HepG2 (cell line): ENCODE results near the gene SULT1B1.

ENCODE experiments used
- AGO1 ChIP-seq: fragments of 200-400 bp; formaldehyde crosslinking; IDR thresholded peaks from 2 replicates; pipeline ENCODE4 v1.6.1; 2017; ENCODE audit warnings: mild to moderate bottlenecking, low read depth, low read length, moderate library complexity; ENCODE audit not compliant: poor library complexity, severe bottlenecking
- CTCF ChIP-seq: sonication (generic); formaldehyde crosslinking; IDR thresholded peaks from 2 replicates; pipeline ENCODE4 v1.5.0; 2020; ENCODE audit warnings: mild to moderate bottlenecking, missing genetic modification reagents, moderate library complexity
- EZH2 ChIP-seq: conservative IDR thresholded peaks from 2 replicates; pipeline ENCODE4 v1.6.1; 2012; ENCODE audit warnings: mild to moderate bottlenecking, low read depth, low read length, moderate library complexity
- HMGXB3 ChIP-seq: sonication (generic); formaldehyde crosslinking; IDR thresholded peaks from 2 replicates; pipeline ENCODE4 v1.4.0; 2020; ENCODE audit warnings: missing genetic modification reagents, borderline replicate concordance
- HNRNPLL ChIP-seq: fragments of 200-400 bp; formaldehyde crosslinking; IDR thresholded peaks from 2 replicates; pipeline ENCODE4 v1.6.1; 2017; ENCODE audit warnings: mild to moderate bottlenecking, low read depth, low read length; ENCODE audit not compliant: poor library complexity, severe bottlenecking
- MAFG ChIP-seq: sonication (generic); formaldehyde crosslinking; IDR thresholded peaks from 2 replicates; pipeline ENCODE4 v1.5.1; 2020; ENCODE audit warnings: mild to moderate bottlenecking, missing genetic modification reagents
- NCOA2 ChIP-seq: sonication (generic); formaldehyde crosslinking; IDR thresholded peaks from 2 replicates; pipeline ENCODE4 v1.8.0; 2022; ENCODE audit warnings: inconsistent platforms
- NCOR1 ChIP-seq: fragments of 200-600 bp; sonication (generic); IDR thresholded peaks from 2 replicates; pipeline ENCODE4 v1.7.0; 2017; ENCODE audit warnings: antibody characterized with exemption, low read length, borderline replicate concordance
- POLR2G ChIP-seq: fragments of 200-400 bp; formaldehyde crosslinking; IDR thresholded peaks from 2 replicates; pipeline ENCODE4 v1.6.1; 2018; ENCODE audit warnings: mild to moderate bottlenecking, low read depth, low read length, moderate library complexity
- SAFB2 ChIP-seq: sonication (generic); formaldehyde crosslinking; IDR thresholded peaks from 2 replicates; pipeline ENCODE4 v1.5.1; 2020; ENCODE audit warnings: missing genetic modification reagents, low read depth, mild to moderate bottlenecking, borderline replicate concordance
- SNAI1 ChIP-seq: sonication (generic); formaldehyde crosslinking; IDR thresholded peaks from 2 replicates; pipeline ENCODE4 v1.5.0; 2020; ENCODE audit warnings: mild to moderate bottlenecking, missing genetic modification reagents, borderline replicate concordance
- ZNF616 ChIP-seq: sonication (generic); formaldehyde crosslinking; IDR thresholded peaks from 2 replicates; pipeline ENCODE4 v1.5.0; 2020; ENCODE audit warnings: low read depth, mild to moderate bottlenecking, missing genetic modification reagents
- TF ChIP-seq, protein P1 (sequence below): sonication (generic); formaldehyde crosslinking; IDR thresholded peaks from 2 replicates; pipeline ENCODE4 v1.4.0; 2020; ENCODE audit warnings: missing genetic modification reagents

DNA sequence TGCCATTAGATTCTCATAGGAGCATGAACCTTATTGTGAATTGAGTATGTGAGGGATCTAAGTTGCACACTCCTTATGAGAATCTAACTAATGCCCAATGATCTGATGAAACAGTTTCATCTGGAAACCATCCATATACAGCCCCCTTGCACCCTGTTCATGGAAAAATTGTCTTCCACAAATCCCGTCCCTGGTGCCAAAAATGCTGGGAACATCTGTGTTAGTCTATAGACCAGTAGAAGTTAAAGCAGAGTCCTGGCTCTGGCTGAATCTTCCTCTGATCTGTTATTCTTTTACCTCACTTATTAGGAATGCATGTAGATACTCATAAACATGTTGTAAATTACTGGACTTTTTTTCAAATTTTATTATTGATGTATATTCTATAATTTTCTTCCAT, 29.2 kb downstream of the SULT1B1 start:
- TF ChIP-seq NCOA2 (no peak), POLR2G (no peak), CTCF (CRISPR knock-in tag) (no peak), EZH2 (no peak), SAFB2 (CRISPR knock-in tag) (no peak), ZNF616 (no peak), AGO1 (no peak), HNRNPLL (no peak), MAFG (CRISPR knock-in tag) (no peak), NCOR1 (no peak), SNAI1 (CRISPR knock-in tag) (no peak), HMGXB3 (CRISPR knock-in tag) (no peak)
- TF ChIP-seq, protein P1, sequence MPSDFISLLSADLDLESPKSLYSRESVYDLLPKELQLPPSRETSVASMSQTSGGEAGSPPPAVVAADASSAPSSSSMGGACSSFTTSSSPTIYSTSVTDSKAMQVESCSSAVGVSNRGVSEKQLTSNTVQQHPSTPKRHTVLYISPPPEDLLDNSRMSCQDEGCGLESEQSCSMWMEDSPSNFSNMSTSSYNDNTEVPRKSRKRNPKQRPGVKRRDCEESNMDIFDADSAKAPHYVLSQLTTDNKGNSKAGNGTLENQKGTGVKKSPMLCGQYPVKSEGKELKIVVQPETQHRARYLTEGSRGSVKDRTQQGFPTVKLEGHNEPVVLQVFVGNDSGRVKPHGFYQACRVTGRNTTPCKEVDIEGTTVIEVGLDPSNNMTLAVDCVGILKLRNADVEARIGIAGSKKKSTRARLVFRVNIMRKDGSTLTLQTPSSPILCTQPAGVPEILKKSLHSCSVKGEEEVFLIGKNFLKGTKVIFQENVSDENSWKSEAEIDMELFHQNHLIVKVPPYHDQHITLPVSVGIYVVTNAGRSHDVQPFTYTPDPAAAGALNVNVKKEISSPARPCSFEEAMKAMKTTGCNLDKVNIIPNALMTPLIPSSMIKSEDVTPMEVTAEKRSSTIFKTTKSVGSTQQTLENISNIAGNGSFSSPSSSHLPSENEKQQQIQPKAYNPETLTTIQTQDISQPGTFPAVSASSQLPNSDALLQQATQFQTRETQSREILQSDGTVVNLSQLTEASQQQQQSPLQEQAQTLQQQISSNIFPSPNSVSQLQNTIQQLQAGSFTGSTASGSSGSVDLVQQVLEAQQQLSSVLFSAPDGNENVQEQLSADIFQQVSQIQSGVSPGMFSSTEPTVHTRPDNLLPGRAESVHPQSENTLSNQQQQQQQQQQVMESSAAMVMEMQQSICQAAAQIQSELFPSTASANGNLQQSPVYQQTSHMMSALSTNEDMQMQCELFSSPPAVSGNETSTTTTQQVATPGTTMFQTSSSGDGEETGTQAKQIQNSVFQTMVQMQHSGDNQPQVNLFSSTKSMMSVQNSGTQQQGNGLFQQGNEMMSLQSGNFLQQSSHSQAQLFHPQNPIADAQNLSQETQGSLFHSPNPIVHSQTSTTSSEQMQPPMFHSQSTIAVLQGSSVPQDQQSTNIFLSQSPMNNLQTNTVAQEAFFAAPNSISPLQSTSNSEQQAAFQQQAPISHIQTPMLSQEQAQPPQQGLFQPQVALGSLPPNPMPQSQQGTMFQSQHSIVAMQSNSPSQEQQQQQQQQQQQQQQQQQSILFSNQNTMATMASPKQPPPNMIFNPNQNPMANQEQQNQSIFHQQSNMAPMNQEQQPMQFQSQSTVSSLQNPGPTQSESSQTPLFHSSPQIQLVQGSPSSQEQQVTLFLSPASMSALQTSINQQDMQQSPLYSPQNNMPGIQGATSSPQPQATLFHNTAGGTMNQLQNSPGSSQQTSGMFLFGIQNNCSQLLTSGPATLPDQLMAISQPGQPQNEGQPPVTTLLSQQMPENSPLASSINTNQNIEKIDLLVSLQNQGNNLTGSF (CRISPR knock-in tag): no peak
